ENCODE results near the gene GAB2.
"Not testable (repeated sequence)": the region's sequence is repeated elsewhere in the genome, so short reads cannot be mapped to it uniquely, and the experiment has no call there.

Gene GAB2

GRCh38 chr11:78276311-78276710 is 141.3 kb downstream of the GAB2 start:
- DNase-seq = no peak
- in situ Hi-C loops (cut with HindIII; ENCODE audit: low pct_ligation_motif_present, low pct_unique_long_range_greater_than_20kb, low sequenced_read_pairs) = no loop called here

- in situ Hi-C loops (cut with HindIII; ENCODE audit: low pct_ligation_motif_present, low pct_unique_long_range_greater_than_20kb, low sequenced_read_pairs) = no loop called here
- DNase-seq = no peak
These were observed 142.9 kb downstream of the GAB2 start for GRCh38 chr11:78274739-78275138.

GRCh38 chr11:78272625-78273269 is 144.9 kb downstream of the GAB2 start:
- DNase-seq; in situ Hi-C loops (cut with HindIII; ENCODE audit: low pct_ligation_motif_present, low pct_unique_long_range_greater_than_20kb, low sequenced_read_pairs): not testable (repeated sequence)

- in situ Hi-C loops (cut with HindIII; ENCODE audit: low pct_ligation_motif_present, low pct_unique_long_range_greater_than_20kb, low sequenced_read_pairs); DNase-seq: not testable (repeated sequence)
These were observed 145.8 kb downstream of the GAB2 start for GRCh38 chr11:78271801-78272200.

- no peak for DNase-seq
These were observed 146.6 kb downstream of the GAB2 start for GRCh38 chr11:78270971-78271370.

GRCh38 chr11:78269806-78270205 is 147.8 kb downstream of the GAB2 start:
- DNase-seq = no peak
- in situ Hi-C loops (cut with HindIII; ENCODE audit: low pct_ligation_motif_present, low pct_unique_long_range_greater_than_20kb, low sequenced_read_pairs) = no loop called here

More at GRCh38 chr11:78270971-78271370, 146.6 kb downstream of the GAB2 start:
- in situ Hi-C loops (cut with HindIII; ENCODE audit: low pct_ligation_motif_present, low pct_unique_long_range_greater_than_20kb, low sequenced_read_pairs) = no loop called here

GRCh38 chr11:78268591-78269410 is 148.8 kb downstream of the GAB2 start:
- in situ Hi-C loops (cut with HindIII; ENCODE audit: low pct_ligation_motif_present, low pct_unique_long_range_greater_than_20kb, low sequenced_read_pairs) = no loop called here
- no peak for DNase-seq

GRCh38 chr11:78266451-78266850 is 151.2 kb downstream of the GAB2 start:
- DNase-seq = no peak
- in situ Hi-C loops (cut with HindIII; ENCODE audit: low pct_ligation_motif_present, low pct_unique_long_range_greater_than_20kb, low sequenced_read_pairs) = no loop called here

GRCh38 chr11:78265326-78265725 is 152.3 kb downstream of the GAB2 start:
- no peak for DNase-seq
- in situ Hi-C loops (cut with HindIII; ENCODE audit: low pct_ligation_motif_present, low pct_unique_long_range_greater_than_20kb, low sequenced_read_pairs) = no loop called here

GRCh38 chr11:78262691-78263090 is 154.9 kb downstream of the GAB2 start:
- in situ Hi-C loops (cut with HindIII; ENCODE audit: low pct_ligation_motif_present, low pct_unique_long_range_greater_than_20kb, low sequenced_read_pairs) = no loop called here
- DNase-seq = no peak

- in situ Hi-C loops (cut with HindIII; ENCODE audit: low pct_ligation_motif_present, low pct_unique_long_range_greater_than_20kb, low sequenced_read_pairs) = no loop called here
- no peak for DNase-seq
These were observed 155.4 kb downstream of the GAB2 start for GRCh38 chr11:78262238-78262637.

- no peak for DNase-seq
- in situ Hi-C loops (cut with HindIII; ENCODE audit: low pct_ligation_motif_present, low pct_unique_long_range_greater_than_20kb, low sequenced_read_pairs) = no loop called here
These were observed 155.8 kb downstream of the GAB2 start for GRCh38 chr11:78261828-78262227.

- in situ Hi-C loops (cut with HindIII; ENCODE audit: low pct_ligation_motif_present, low pct_unique_long_range_greater_than_20kb, low sequenced_read_pairs) = no loop called here
- no peak for DNase-seq
These were observed 156.3 kb downstream of the GAB2 start for GRCh38 chr11:78261367-78261766.

- in situ Hi-C loops (cut with HindIII; ENCODE audit: low pct_ligation_motif_present, low pct_unique_long_range_greater_than_20kb, low sequenced_read_pairs) = no loop called here
- DNase-seq = no peak
These were observed 157.7 kb downstream of the GAB2 start for GRCh38 chr11:78259777-78260487.

GRCh38 chr11:78257654-78258053 is 160.0 kb downstream of the GAB2 start:
- in situ Hi-C loops (cut with HindIII; ENCODE audit: low pct_ligation_motif_present, low pct_unique_long_range_greater_than_20kb, low sequenced_read_pairs) = no loop called here
- DNase-seq = no peak

- in situ Hi-C loops (cut with HindIII; ENCODE audit: low pct_ligation_motif_present, low pct_unique_long_range_greater_than_20kb, low sequenced_read_pairs) = no loop called here
These were observed 160.7 kb downstream of the GAB2 start for GRCh38 chr11:78256962-78257361.

GRCh38 chr11:78255919-78256318 is 161.7 kb downstream of the GAB2 start:
- in situ Hi-C loops (cut with HindIII; ENCODE audit: low pct_ligation_motif_present, low pct_unique_long_range_greater_than_20kb, low sequenced_read_pairs) = no loop called here
- DNase-seq = no peak

More at GRCh38 chr11:78256962-78257361, 160.7 kb downstream of the GAB2 start:
- DNase-seq = no peak

GRCh38 chr11:78254268-78254667 is 163.4 kb downstream of the GAB2 start:
- DNase-seq = no peak
- in situ Hi-C loops (cut with HindIII; ENCODE audit: low pct_ligation_motif_present, low pct_unique_long_range_greater_than_20kb, low sequenced_read_pairs) = no loop called here

GRCh38 chr11:78253797-78254196 is 163.8 kb downstream of the GAB2 start:
- DNase-seq = no peak
- in situ Hi-C loops (cut with HindIII; ENCODE audit: low pct_ligation_motif_present, low pct_unique_long_range_greater_than_20kb, low sequenced_read_pairs) = no loop called here
